K562 (cell line): ENCODE data around the gene PHLDB1. TPM values are rescaled to one million over a fixed set of nuclear protein-coding genes. Genes with fewer than 3 reads are reported as not detected.

Experiments used
- ATAC-seq: fragments of 200-7000 bp; cut with Tn5 transposase; 3 replicates; pipeline ENCODE4 v1.9.1; 2020; ENCODE audit warnings: moderate library complexity
- BruUV-seq: library from RNA; stranded (reverse); fragments of 400-500 nt; replicated peaks from 2 replicates; lab custom pipeline; 2021; lab: Mats Ljungman, UMichigan
- CTCF ChIA-PET: fragments of 300-600 bp; formaldehyde crosslinking; extraction: SDS; loops from one replicate; lab custom pipeline; 2021; ENCODE audit warnings: low intra/inter-chr PET ratio; lab: Yijun Ruan, JAX
- POLR2A ChIA-PET: fragments of 300-600, 350-650 bp; sonication (Branson Sonifier 250); formaldehyde crosslinking; extraction: SDS; loops from one replicate; lab custom pipeline; 2021; ENCODE audit warnings: antibody characterized with exemption, inconsistent platforms; lab: Yijun Ruan, JAX
- DNase-seq, 4 experiments: peaks; one replicate each; pipeline versions ENCODE4 v3.0.0 to v3.0.0-alpha.2; 2011 to 2018; ENCODE audit warnings: low spot score in 3 of 4, mixed read lengths in 3 of 4; ENCODE audit errors: extremely low read depth in 1 of 4
- FAIRE-seq: peaks from 2 replicates; lab custom pipeline; 2011; peaks lifted over from hg19 to GRCh38; lab: Jason Lieb, UNC
- H2AFZ ChIP-seq: 2 replicates; pipeline ENCODE4 v1.6.0; 2011; ENCODE audit warnings: low read depth, low read length, control low read depth, inconsistent platforms
- H3K27ac ChIP-seq: fragments of 200-600 bp; 3 replicates; pipeline ENCODE4 v1.8.0; 2011; ENCODE audit warnings: low read depth, mild to moderate bottlenecking, control low read depth, inconsistent platforms, low read length, moderate library complexity, mixed read lengths; ENCODE audit errors: extremely low read depth
- H3K27me3 ChIP-seq, 2 experiments: fragments of 300-600 bp in 1 of 2; 2 replicates in 1 of 2; 3 replicates in 1 of 2; pipeline versions ENCODE4 v1.6.0 to v1.8.0; 2011; ENCODE audit warnings: inconsistent platforms in 2 of 2, low read length in 2 of 2, mild to moderate bottlenecking in 1 of 2, mixed read lengths in 1 of 2, moderate library complexity in 1 of 2; ENCODE audit not compliant: control insufficient read depth in 2 of 2, insufficient read depth in 2 of 2
- H3K36me3 ChIP-seq: fragments of 300-600 bp; 3 replicates; pipeline ENCODE4 v1.8.0; 2011; ENCODE audit warnings: mild to moderate bottlenecking, low read length, inconsistent platforms; ENCODE audit not compliant: control insufficient read depth, insufficient read depth
- H3K4me1 ChIP-seq, 2 experiments: fragments of 200-600 bp in 1 of 2; replicated peaks in 1 of 2; 2 replicates in 1 of 2; 3 replicates in 1 of 2; pipeline versions ENCODE4 v1.5.1 to v1.8.0; 2011; ENCODE audit warnings: inconsistent platforms in 2 of 2, low read length in 2 of 2, mild to moderate bottlenecking in 1 of 2, mixed read lengths in 1 of 2, moderate library complexity in 1 of 2; ENCODE audit not compliant: control insufficient read depth in 2 of 2, insufficient read depth in 2 of 2
- H3K4me2 ChIP-seq: 2 replicates; pipeline ENCODE4 v1.6.1; 2011; ENCODE audit warnings: low read length, control low read depth, inconsistent platforms, mixed read lengths; ENCODE audit not compliant: insufficient read depth
- H3K4me3 ChIP-seq: fragments of 200-600 bp; sonication (generic), shearing (Covaris generic); 2 replicates; pipeline ENCODE4 v1.5.1; 2016; ENCODE audit warnings: control low read depth, inconsistent platforms
- H3K79me2 ChIP-seq: fragments of 200-600 bp; 3 replicates; pipeline ENCODE4 v1.8.0; 2011; ENCODE audit warnings: low read length, inconsistent platforms; ENCODE audit not compliant: control insufficient read depth, insufficient read depth
- H3K9ac ChIP-seq, 2 experiments: 2 replicates each; pipeline versions ENCODE4 v1.6.0 to v1.6.1; 2011; ENCODE audit warnings: low read depth in 2 of 2, low read length in 2 of 2, control low read depth in 1 of 2, inconsistent platforms in 1 of 2, mild to moderate bottlenecking in 1 of 2, mixed read lengths in 1 of 2; ENCODE audit not compliant: insufficient read depth in 1 of 2
- H3K9me1 ChIP-seq: one replicate; pipeline ENCODE4 v1.6.0; 2011; ENCODE audit warnings: inconsistent platforms, mild to moderate bottlenecking, low read length, moderate library complexity; ENCODE audit not compliant: control insufficient read depth, insufficient read depth
- H3K9me3 ChIP-seq: replicated peaks from 2 replicates; pipeline ENCODE4 v1.5.1; 2011; ENCODE audit warnings: low read depth, low read length, inconsistent platforms; ENCODE audit not compliant: control insufficient read depth, insufficient read depth
- H4K20me1 ChIP-seq: replicated peaks from 2 replicates; pipeline ENCODE4 v1.6.1; 2011; ENCODE audit warnings: low read length, inconsistent platforms, mixed read lengths; ENCODE audit not compliant: control insufficient read depth, insufficient read depth
- ATF1 ChIP-seq, 2 experiments: fragments of 450-650 bp in 1 of 2; IDR thresholded peaks; 2 replicates each; pipeline ENCODE4 v1.6.1; 2016; ENCODE audit warnings: missing compliant biosample characterization in 1 of 2, missing genetic modification characterization in 1 of 2
- ATF2 ChIP-seq: sonication (generic); formaldehyde crosslinking; IDR thresholded peaks from 2 replicates; pipeline ENCODE4 v1.8.1; 2022; ENCODE audit warnings: missing genetic modification reagents
- E2F6 ChIP-seq, 2 experiments: IDR thresholded peaks; 2 replicates each; pipeline ENCODE4 v1.6.1; 2011; ENCODE audit warnings: borderline replicate concordance in 1 of 2, control low read depth in 1 of 2, low read depth in 1 of 2, low read length in 1 of 2, mild to moderate bottlenecking in 1 of 2, mixed read lengths in 1 of 2, moderate library complexity in 1 of 2; ENCODE audit not compliant: insufficient read depth in 1 of 2, insufficient read length in 1 of 2, poor library complexity in 1 of 2, severe bottlenecking in 1 of 2; ENCODE audit errors: extremely low read depth in 1 of 2
- E4F1 ChIP-seq: fragments of 250-450 bp; sonication (Bioruptor Pico); IDR thresholded peaks from 2 replicates; pipeline ENCODE4 v1.5.0; 2021; ENCODE audit warnings: mild to moderate bottlenecking, borderline replicate concordance
- POLR2G ChIP-seq: fragments of 200-400 bp; formaldehyde crosslinking; IDR thresholded peaks from 2 replicates; pipeline ENCODE4 v1.6.1; 2017; ENCODE audit warnings: low read depth, mild to moderate bottlenecking, antibody characterized with exemption, low read length, moderate library complexity
- YY1 ChIP-seq, 3 experiments: IDR thresholded peaks; 2 replicates each; pipeline ENCODE4 v1.6.1; 2011; ENCODE audit warnings: low read length in 2 of 3, mild to moderate bottlenecking in 2 of 3, moderate library complexity in 2 of 3, borderline replicate concordance in 1 of 3, control low read depth in 1 of 3, low read depth in 1 of 3; ENCODE audit not compliant: insufficient read depth in 3 of 3, insufficient replicate concordance in 2 of 3, control insufficient read depth in 1 of 3, insufficient read length in 1 of 3; ENCODE audit errors: extremely low read depth in 1 of 3
- ZNF280A ChIP-seq: fragments of 450-650 bp; IDR thresholded peaks from 2 replicates; pipeline ENCODE4 v1.6.1; 2018; ENCODE audit warnings: mild to moderate bottlenecking, low read depth; ENCODE audit not compliant: partially characterized antibody
- WGBS: fragments of 100-300 bp; shearing (Covaris generic); methylation state at CpG from one replicate; pipeline ENCODE4 v1.1.6; 2016; ENCODE audit warnings: low coverage, mixed read lengths; ENCODE audit not compliant: insufficient coverage; ENCODE audit errors: missing lambda C conversion rate; 5-methylcytosine and 5-hydroxymethylcytosine counted together
- in situ Hi-C: fragments of 300-500 bp; cut with MboI; formaldehyde crosslinking; loops from 4 replicates; pipeline ENCODE4 v1.15.0; 2018; ENCODE audit warnings: inconsistent platforms, mixed read lengths
- intact Hi-C: fragments of 100-400 bp; cut with micrococcal nuclease; formaldehyde crosslinking; loops from 2 replicates; pipeline ENCODE4 v1.14.2; 2022
- polyA plus RNA-seq, 8 experiments: library from polyadenylated mRNA; depleted of rRNA in 4 of 8; stranded (reverse) in 5 of 8; unstranded in 3 of 8; fragments of >200 nt; fragmentation: Nextera tagmentation in 2 of 8; fragmentation: Illumina TruSeq in 1 of 8; extraction: Ambion mirVana in 2 of 8; extraction: Trizol in 1 of 8; gene quantifications; 2 replicates each; pipeline versions ENCODE4 v1.2.1 to v1.2.3, GENCODE V29; 2011 to 2014; ENCODE audit warnings: inconsistent platforms in 1 of 8, missing spikeins in 1 of 8
- total RNA-seq, 7 experiments: library from RNA; depleted of rRNA in 6 of 7; stranded (reverse); fragments of >200 nt in 6 of 7; fragmentation: Illumina TruSeq in 2 of 7; extraction: Trizol in 2 of 7; gene quantifications; 2 replicates each; pipeline versions ENCODE4 v1.2.1 to v1.2.3, GENCODE V29; 2011 to 2021; ENCODE audit warnings: low replicate concordance in 1 of 7

Gene PHLDB1
- total and polyA plus RNA-seq, 9 of the 15 experiments (the other 6 are each of a cell fraction or from before 2014, with no cell fraction given) = 2.0 to 28.7 (median 16.2) TPM

DNA sequence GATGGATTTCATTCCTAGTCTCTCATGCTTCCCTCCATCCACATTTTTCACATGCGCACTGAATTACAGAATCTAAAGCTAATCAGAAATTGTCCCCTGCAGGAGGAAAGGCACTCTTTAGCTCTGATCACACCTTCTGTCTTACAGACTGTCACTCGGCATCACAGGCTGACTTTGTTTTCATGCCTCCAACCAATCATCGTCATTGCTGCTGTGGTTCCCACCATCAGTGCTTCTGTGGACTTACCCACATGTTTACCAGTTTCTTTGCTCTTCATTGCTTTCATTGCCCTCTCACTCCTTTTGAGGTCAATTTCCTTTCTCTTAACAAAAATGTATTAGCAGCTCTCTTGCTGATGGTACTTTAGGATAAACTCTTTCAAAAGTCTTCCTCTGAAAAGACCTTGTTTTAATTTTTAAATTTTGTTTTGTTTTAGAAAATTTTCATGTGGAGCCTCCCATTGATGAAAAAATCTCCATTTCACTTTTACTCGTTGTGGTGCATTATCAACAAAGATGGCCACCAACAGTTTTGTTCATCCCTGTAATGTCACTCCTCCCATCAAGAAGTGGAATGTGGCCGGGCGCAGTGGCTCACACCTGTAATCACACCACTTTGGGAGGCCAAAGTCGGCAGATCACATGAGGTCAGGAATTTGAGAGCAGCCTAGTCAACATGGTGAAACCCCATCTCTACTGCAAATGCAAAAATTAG lies 92.2 kb downstream of the PHLDB1 start:
- no peak; the same call in 2 of the 3 replicates for ATAC-seq
- H3K36me3 ChIP-seq = no peaks in the 10 kb centered on the region
- H3K4me1 ChIP-seq = peaks cover 0 to 10% of the 10 kb centered on the region in 2 experiments; a peak in 3 of 5 replicates
- POLR2A ChIA-PET = interaction anchor here (0.6 kb wide), 1 partner anchor 55 kb away, joined by 3 read pairs; no protein-coding TSS in a partner anchor
- no TSS peak for BruUV-seq
- no peak overlapping the region for H3K27ac ChIP-seq
- H2AFZ ChIP-seq = peak overlapping the region; percentile 54
- DNase-seq = no peak
- no peaks in the 10 kb centered on the region for H3K9me1 ChIP-seq
- in situ Hi-C loops = no loop called here
- no peaks in the 10 kb centered on the region for H3K9me3 ChIP-seq
- no peak overlapping the region for H3K4me2 ChIP-seq
- TF ChIP-seq ZNF280A = no peak
- TF ChIP-seq ATF2 (CRISPR knock-in tag) = no peak
- peak in 1 of 3 experiments; percentile 36 for TF ChIP-seq YY1 (IDR thresholded peaks at IDR 0.05; ENCODE audit: borderline replicate concordance in 1 of 3, control insufficient read depth in 1 of 3, extremely low read depth in 1 of 3, insufficient read depth in 3 of 3, insufficient read length in 1 of 3, insufficient replicate concordance in 2 of 3, low read depth in 1 of 3, low read length in 2 of 3)
- no peak for TF ChIP-seq ATF1 (CRISPR knock-in tag; IDR thresholded peaks at IDR 0.05)
- TF ChIP-seq ATF1 (tag; IDR thresholded peaks at IDR 0.05) = no peak
- TF ChIP-seq E2F6 (IDR thresholded peaks at IDR 0.05; ENCODE audit: borderline replicate concordance in 1 of 2, extremely low read depth in 1 of 2, insufficient read depth in 1 of 2, insufficient read length in 1 of 2, low read depth in 1 of 2, low read length in 1 of 2, poor library complexity in 1 of 2, severe bottlenecking in 1 of 2) = no peak
- no peak for TF ChIP-seq POLR2G
- TF ChIP-seq E4F1 = no peak
- TF ChIP-seq, all 486 proteins: peak for 1
- Histone ChIP-seq H3K9ac (peak overlapping the region in 1 of 2 experiments; percentile 6; a peak in 1 of 4 replicates), H4K20me1 (no peaks in the 10 kb centered on the region), H3K79me2 (no peaks in the 10 kb centered on the region), H3K27me3 (no peaks in the 10 kb centered on the region), H3K4me3 (no peak overlapping the region)
- FAIRE-seq = no peak
- CTCF ChIA-PET = interaction anchor here (0.6 kb wide), 1 partner anchor 270 kb away, joined by 3 read pairs; no protein-coding TSS in a partner anchor
- 52% methylated on average over 7 of the region's 7 CpGs for WGBS
- intact Hi-C loops = no loop called here
